ENCODE results near the gene BATF3.

GRCh38 chr1:212643877-212644276, 55.8 kb downstream of the BATF3 start:
- TF ChIP-seq NR2C2 (CRISPR knock-in tag; IDR thresholded peaks at IDR 0.05) = no peak
- no peak for TF ChIP-seq ZSCAN18 (CRISPR knock-in tag; IDR thresholded peaks at IDR 0.05)
- no peak for TF ChIP-seq CTCF (IDR thresholded peaks at IDR 0.05)
- TF ChIP-seq SMAD4 (CRISPR knock-in tag; IDR thresholded peaks at IDR 0.05) = no peak
